GM19452 (cell line): ENCODE results near the gene SIM1.
A peak's percentile ranks its signal among the peaks of the same experiment; 100 is the strongest.
"Not testable (repeated sequence)": the region's sequence is repeated elsewhere in the genome, so short reads cannot be mapped to it uniquely, and the experiment has no call there.

Experiments
- ATAC-seq: cut with Tn5 transposase; IDR thresholded peaks from one replicate; pipeline ENCODE4 v1.9.1; 2021; ENCODE audit not compliant: unreplicated experiment

The SIM1 gene

DNA sequence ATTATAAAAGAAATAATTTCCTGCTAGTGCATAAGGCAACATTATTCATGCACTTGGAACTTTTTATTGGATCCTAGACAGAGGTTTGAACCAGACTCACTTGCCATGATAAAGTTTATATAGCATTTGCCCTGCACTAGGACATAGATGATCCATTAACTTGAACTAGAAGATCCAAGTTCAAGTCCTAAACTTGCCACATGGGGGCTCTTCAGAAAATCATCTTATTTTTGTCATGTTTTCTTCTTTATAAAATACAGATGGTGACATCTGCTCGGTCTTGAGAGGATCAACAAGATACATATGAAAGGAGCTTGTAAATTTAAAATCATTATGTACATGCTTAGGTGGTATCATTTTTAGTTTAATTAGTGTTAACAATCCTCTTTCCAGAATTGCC lies 94.5 kb downstream of the SIM1 start:
- no peak for ATAC-seq

DNA sequence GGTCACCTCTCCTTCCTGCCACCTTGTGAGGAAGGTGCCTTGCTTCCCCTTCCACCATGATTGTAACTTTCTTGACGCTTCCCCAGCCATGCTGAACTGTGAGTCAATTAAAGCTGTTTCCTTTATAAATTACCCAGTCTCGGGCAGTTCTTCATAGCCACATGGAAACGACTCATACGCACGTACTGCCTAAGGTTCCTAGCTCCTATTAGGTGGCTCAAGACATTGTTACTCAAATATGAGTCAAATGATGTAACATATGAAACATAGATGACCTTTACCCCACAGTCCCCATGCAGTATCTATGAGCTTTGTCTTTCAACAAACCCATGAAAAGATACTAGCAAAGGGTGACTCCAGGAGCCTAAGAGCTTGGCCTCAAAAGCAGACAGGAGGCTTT lies 98.3 kb downstream of the SIM1 start:
- ATAC-seq, result no peak

DNA sequence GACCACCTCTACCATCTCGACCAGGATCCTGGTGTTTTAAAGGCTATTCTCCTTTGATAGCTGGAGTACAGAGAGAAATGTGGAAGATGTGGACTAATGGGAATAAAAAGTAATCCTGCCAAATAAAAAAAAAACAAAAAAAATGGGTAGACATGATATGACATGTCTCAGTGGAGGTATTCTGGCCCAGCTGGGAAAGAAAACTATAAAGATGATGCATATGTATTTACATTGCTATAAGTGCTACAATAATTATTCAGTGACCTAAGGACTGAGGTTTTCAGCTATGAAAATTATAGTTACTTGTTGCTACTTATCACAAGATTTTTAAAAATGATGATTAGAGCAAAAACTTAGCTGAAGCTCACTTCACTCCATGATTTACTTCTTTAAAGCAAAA lies 101.1 kb downstream of the SIM1 start:
- ATAC-seq, result no peak

DNA sequence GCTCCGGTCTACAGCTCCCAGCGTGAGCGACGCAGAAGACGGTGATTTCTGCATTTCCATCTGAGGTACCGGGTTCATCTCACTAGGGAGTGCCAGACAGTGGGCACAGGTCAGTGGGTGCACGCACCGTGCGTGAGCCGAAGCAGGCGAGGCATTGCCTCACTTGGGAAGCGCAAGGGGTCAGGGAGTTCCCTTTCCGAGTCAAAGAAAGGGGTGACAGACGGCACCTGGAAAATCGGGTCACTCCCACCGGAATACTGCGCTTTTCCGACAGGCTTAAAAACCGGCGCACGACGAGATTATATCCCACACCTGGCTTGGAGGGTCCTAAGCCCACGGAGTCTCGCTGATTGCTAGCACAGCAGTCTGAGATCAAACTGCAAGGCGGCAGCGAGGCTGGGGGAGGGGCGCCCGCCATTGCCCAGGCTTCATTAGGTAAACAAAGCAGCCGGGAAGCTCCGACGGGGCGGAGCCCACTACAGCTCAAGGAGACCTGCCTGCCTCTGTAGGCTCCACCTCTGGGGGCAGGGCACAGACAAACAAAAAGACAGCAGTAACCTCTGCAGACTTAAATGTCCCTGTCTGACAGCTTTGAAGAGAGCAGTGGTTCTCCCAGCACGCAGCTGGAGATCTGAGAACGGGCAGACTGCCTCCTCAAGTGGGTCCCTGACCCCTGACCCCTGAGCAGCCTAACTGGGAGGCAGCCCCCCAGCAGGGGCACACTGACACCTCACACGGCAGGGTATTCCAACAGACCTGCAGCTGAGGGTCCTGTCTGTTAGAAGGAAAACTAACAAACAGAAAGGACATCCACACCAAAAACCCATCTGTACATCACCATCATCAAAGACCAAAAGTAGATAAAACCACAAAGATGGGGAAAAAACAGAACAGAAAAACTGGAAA lies 109.7 kb downstream of the SIM1 start:
- ATAC-seq, result not testable (repeated sequence)

DNA sequence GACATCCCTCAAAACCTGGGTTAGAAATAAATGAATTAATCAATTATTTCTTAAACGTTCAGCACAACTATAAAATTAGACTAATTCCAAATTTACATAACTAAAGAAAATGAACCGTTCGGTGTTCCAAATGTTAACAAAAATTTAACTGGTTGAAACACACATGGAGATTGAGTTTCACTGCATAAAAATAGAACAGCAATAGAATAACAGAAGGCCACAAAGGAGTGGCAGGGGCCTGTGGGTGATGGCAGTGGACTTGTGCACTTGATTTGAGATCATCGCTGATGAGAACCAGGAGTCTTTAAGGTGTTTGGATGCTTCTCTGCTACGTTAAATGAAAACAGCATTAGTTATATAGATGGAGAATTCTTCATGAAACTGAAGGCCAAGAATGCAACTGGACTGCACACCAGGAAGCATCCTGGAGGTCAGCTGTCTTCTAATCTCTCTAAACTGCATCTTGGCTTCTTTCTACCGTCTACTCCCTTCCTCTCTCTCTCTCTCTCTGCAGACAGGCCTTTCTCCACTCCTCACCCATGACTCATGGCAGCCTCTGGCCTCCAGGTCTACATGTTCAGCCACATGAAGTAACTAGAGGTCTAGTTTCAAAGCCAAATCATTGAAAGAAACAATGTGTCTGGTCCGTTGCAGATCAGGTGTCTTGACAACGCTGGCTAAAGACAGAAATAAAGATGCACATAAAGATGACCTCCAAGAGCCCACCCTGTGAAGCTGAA lies 111.3 kb downstream of the SIM1 start:
- ATAC-seq, result no peak

DNA sequence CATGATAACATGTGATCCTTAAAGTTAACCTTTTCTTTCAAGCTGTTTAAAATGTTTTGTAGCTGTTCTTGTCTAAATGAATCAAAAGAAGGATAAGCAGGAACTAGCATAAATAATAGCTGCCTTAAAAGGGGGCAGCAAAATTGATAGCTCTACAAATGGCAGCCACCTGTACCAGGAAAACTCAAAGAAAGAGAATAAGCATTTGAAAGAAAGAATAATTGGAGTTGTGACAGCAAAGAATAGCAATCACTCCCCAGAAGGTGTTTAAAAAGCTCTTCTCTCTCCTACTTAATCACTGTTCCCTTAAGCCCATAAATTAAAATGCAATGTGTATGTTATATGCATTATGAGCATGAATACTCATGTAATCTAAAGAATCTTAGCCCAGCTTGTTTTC lies 114.6 kb downstream of the SIM1 start:
- ATAC-seq, result no peak

DNA sequence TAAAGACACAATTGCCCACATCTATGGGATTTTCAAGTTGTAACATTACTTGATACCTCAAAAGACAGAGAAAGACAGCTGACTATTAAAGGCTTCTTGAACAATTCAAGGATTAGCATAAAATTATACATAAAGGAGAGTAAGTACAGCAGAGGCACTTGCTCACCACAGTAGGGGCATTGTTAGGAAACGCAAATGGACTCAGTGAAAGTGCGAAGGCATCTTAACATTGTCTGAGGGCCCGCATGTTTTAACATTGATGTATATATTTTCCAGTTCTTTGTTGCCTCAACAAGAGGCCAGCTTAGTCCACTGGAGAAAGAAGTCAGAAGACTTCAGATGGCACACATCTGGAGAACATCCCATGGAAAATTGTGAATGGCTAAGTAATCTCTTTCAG lies 115.4 kb downstream of the SIM1 start:
- ATAC-seq, result no peak

DNA sequence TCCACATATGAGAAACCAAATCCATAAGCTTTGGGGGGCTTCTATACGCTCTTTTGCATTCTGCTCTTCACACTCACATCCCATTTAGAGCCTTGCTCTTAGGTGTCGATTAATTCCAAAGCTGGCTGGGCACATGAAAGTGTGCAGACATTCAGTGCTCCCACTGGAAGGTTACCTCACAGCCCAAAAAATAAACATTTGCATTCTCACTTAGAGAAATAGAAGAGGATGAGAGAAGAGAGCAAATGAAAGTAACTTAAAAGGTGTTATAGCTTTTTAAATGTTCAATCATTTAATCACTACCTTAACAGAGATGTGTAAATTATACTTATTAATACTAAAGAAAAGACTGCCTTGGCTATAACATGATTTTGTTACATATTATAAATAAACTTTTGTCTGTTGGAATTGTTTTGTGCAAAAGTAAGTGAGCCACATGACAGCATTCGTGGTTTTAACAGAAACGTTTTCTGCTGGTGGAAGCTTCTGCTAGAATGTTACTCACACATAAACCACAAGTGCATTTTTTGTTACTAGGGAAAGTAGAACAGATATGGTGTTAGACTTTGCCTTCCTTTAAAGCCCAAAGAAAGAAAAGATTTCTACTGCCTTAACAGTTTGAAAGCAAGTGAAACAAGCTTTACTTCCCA lies 116.7 kb downstream of the SIM1 start:
- ATAC-seq, result peak; percentile 82

DNA sequence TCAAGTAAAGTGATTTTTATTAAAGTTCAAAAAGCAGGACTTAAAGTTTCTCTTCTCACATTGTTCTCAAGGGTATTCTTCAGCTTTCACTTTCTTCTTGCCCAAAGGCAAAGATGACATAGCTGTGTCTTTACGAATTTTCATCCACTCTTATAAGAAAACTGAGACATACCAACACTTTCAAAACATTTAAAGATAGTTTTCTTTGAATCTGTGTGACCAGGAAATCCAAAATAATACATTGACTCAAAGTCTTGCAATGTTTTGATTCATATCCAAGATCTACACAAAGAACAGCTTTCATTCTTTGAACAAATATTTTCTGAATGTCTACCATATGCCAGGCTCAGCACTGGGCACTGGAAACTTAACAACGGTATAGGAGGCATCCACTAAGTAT lies 117.9 kb downstream of the SIM1 start:
- ATAC-seq, result no peak

DNA sequence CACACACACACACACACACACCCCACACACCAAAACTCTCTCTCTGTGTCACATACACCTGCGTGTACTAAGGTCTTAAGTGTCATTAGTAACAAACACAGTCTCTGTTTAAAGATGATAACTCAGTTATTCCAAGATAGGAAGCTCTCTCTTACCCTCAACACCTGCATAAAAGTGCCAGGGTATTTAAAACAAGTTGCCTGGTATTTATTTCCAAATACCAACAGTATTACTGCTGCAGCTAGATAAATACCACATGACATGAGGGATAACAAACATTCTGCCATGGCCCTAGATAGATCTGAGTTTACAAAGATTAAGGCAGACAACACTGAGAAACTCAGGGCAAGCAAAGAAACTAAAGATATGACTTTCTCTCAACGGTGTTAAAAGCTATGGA lies 118.5 kb downstream of the SIM1 start:
- no peak for ATAC-seq

DNA sequence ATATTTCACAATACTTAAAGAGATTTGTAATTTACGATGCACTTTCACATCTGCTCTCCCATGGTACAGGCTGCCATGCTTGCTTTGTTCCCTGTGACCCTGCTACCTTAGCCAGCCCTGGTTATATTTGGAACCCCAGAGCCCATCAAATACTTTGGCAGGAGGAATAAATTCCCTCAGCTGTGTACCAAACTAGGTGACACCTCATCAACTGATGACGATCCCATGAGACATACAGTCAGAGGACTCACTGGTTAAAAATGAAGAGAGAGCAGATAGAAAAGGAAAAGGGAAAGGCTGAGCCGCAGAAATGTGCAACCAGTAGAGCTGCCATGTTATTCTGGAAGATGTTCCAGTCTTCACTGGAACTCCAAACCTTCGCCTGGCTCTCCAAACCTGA lies 120.0 kb downstream of the SIM1 start:
- no peak for ATAC-seq

DNA sequence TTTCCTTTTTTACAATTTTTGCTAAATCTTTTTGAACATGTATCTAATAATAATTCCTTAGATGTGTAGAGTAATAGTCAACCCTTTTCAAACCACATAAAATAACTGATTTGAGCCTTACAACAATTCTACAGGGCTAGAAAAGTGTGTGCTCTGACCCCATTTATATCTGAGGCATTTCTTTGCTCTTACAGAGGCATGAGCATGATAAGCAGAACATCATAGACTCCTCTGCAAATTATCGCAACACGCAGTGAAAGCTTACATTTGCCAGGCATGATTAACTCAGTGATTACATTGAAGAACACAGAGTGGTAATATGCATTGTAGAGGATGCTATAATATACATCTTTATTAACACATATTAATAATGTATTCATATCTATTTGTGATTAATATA lies 120.4 kb downstream of the SIM1 start:
- no peak for ATAC-seq

DNA sequence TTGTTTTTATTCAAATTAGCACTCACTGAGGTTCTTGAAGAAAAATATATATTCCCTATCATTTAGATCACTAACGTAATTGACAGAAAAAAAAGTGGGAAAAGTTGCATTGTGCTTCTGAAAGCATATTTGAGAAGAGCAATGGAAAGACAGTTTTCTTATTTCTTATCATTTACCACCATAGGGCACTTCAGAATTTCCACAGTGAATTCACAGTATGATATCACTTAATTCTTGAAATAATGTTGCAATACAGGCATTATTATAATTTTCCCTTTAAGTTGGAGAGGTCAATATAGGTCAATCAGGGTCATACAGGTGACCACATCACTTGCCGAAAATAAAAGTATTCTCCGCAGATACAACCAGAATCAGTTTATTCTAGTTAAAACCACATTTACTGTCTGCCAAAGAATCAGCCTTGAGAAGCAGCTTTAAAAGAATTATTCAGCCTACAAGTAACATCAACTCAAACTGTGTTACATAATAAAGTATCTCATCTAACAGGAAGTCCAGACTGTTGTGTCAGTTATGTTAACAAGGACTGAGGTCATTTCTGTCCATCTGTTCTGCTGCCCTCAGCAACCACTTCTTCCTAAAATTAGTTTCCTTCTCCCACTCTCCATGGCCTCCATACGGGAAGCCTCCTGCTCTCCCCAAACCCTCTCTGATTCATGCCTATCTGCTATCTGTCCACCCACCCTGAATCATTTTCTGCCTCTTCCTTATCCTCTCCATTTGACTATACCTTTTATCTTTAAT lies 121.2 kb downstream of the SIM1 start:
- no peak for ATAC-seq

DNA sequence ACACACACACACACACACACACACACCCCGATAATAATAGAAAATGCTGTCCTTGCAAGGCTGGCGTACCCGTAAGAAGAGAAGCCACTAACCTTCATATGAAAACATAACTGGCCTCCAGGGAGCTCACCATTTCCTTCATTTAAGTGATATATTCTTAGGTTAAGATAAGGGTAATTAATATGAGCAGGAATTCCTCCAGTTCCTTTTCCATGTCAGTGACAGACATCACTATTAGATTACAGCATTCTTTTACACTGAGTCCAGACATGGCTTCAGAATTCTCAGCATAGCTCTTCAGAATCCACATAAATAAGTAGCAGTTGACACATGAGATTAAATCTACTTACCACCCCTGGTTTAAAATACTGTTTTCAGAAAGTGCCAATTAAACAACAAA lies 121.9 kb downstream of the SIM1 start:
- no peak for ATAC-seq

DNA sequence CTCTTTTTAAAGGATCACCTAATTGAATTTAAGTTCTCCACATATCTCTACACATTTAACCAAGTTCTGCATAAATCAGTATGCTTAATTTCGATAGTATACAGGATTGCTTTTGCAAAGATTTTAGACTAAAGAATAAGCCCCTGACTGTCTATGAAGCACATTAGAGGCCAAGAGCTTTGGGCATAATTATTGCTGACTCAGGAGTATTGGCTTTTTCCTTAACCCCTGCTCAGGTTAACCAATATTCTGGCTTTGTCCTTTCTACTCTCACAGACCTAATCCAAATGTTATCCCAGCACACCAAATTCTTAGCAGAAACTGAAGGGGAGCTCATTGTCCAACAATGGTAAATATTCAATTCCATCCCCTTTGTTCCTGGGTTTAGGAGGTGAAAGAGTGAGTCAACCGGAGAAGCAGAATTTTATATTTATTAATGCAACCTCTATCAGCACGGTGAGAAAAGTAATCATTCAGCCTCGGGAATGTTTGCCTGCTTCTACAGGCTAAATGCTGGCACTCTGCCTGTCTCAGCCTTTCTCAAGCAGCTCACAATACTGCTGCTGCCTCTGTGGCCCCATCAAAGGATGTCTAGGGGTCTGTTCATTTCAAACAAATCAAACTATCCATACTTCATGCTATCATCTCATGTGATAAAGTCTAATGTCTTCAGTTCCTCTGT lies 125.0 kb downstream of the SIM1 start:
- ATAC-seq, result no peak

DNA sequence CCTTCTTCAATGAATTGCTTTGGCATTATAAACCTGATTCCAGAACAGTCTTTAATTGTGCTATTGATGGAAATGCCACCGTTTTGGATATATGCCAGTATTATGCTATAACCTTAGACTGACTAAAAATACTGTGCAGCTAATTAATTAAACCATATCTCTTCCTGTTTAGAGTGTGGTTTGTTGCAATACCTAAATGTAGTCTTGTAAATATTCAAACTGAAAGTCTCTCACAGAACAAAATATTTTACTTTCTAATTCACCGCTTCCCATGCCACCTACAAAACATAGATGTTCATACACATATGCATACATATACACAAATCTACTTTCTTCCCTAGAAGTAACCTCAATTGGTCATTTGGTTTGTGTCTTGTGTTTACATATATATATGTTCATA lies 126.6 kb downstream of the SIM1 start:
- no peak for ATAC-seq

DNA sequence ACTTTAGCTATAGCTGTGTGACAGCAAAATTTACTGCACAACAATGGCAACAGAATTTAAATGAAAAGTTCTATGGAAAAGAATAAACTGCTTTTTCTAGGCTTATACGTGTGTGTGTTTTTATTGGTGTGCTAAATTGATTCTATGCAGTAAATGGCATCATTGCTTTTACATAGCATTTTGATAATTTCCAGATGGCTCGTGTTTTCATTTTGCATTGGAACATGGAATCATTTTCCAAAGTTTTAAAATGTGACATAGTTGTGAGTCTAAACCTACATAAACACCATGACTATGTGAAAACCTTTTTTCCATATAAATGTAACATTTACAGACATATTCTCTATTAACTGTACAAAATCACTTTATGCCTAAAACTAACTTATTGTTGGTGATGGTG lies 127.8 kb downstream of the SIM1 start:
- ATAC-seq, result no peak

DNA sequence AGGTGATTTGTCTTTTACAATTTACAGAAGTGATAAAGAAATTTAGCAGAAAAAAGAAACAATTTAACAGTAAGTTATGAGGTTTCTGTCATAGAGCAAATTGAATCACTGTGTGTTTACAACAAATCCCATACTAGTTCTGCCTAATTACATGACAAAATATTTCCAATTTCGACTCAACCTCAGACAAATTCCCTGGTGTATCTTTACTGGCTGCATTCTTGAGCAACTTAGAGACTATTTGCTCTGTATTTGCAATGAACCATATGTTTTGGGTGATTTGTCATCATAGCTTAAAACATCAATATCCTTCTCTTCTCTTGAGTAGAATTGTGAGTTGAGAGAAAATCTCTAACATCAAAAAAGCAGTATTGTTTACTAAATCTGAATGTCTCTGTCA lies 128.7 kb downstream of the SIM1 start:
- ATAC-seq, result no peak
